ENCODE results near the gene ASB15.
"Not testable (repeated sequence)": the region's sequence is repeated elsewhere in the genome, so short reads cannot be mapped to it uniquely, and the experiment has no call there.

Gene ASB15

GRCh38 chr7:123601530-123601929 is at the start of gene ASB15:
Gene ASB15 (plus strand): TSS chr7:123601821. CDS start chr7:123614503, 12,682 bp downstream.
- DNase-seq: no peak

- DNase-seq: not testable (repeated sequence)
Measured at GRCh38 chr7:123552134-123552533, 49.5 kb upstream of the ASB15 start.

GRCh38 chr7:123552641-123553040 is 49.0 kb upstream of the ASB15 start:
- DNase-seq: no peak

- DNase-seq: no peak
Measured at GRCh38 chr7:123553159-123553558, 48.5 kb upstream of the ASB15 start.

- no peak for DNase-seq
Measured at GRCh38 chr7:123555484-123555883, 46.1 kb upstream of the ASB15 start.

GRCh38 chr7:123557016-123557397 is 44.6 kb upstream of the ASB15 start:
- no peak for DNase-seq

- DNase-seq: peak; percentile 99
Measured at GRCh38 chr7:123557398-123558288, 44.0 kb upstream of the ASB15 start, which contains the start of gene NDUFA5. Gene NDUFA5 (minus strand): TSS chr7:123557818. CDS start chr7:123557795, 23 bp downstream.

- no peak for DNase-seq
Measured at GRCh38 chr7:123558289-123558874, 43.2 kb upstream of the ASB15 start.

GRCh38 chr7:123562121-123562520 is 39.5 kb upstream of the ASB15 start:
- no peak for DNase-seq

GRCh38 chr7:123569352-123570010 is 32.1 kb upstream of the ASB15 start:
- no peak for DNase-seq

GRCh38 chr7:123570390-123571182 is 31.0 kb upstream of the ASB15 start:
- no peak for DNase-seq

GRCh38 chr7:123571187-123571586 is 30.4 kb upstream of the ASB15 start:
- no peak for DNase-seq

GRCh38 chr7:123571684-123572083 is 29.9 kb upstream of the ASB15 start:
- no peak for DNase-seq

- DNase-seq: no peak
Measured at GRCh38 chr7:123573341-123573740, 28.3 kb upstream of the ASB15 start.

GRCh38 chr7:123573896-123574467 is 27.6 kb upstream of the ASB15 start:
- no peak for DNase-seq

GRCh38 chr7:123579416-123579815 is 22.2 kb upstream of the ASB15 start:
- no peak for DNase-seq

- peak; percentile 5 for DNase-seq
Measured at GRCh38 chr7:123580406-123581161, 21.0 kb upstream of the ASB15 start.

- DNase-seq: no peak
Measured at GRCh38 chr7:123581162-123581459, 20.5 kb upstream of the ASB15 start.

GRCh38 chr7:123583821-123584220 is 17.8 kb upstream of the ASB15 start:
- no peak for DNase-seq

- no peak for DNase-seq
Measured at GRCh38 chr7:123588376-123588775, 13.2 kb upstream of the ASB15 start.

GRCh38 chr7:123594813-123595241 is 6.8 kb upstream of the ASB15 start:
- DNase-seq: no peak

- no peak for DNase-seq
Measured at GRCh38 chr7:123598657-123599056, 3.0 kb upstream of the ASB15 start.
